Erythroblast (primary cell): Measurements from ENCODE around the gene SPDYC.

Source experiments
- DNase-seq, 2 experiments: peaks; one replicate each; lab custom pipeline; 2025; lab: John Stamatoyannopoulos, UW
- GATA1 ChIP-seq: IDR thresholded peaks from 2 replicates; pipeline ENCODE4 v1.6.1; 2011; ENCODE audit warnings: low read depth, mild to moderate bottlenecking, control low read depth, low read length, moderate library complexity
- POLR2A ChIP-seq: IDR thresholded peaks from 2 replicates; pipeline ENCODE4 v1.6.1; 2011; ENCODE audit warnings: mild to moderate bottlenecking, low read length

Gene SPDYC

DNA sequence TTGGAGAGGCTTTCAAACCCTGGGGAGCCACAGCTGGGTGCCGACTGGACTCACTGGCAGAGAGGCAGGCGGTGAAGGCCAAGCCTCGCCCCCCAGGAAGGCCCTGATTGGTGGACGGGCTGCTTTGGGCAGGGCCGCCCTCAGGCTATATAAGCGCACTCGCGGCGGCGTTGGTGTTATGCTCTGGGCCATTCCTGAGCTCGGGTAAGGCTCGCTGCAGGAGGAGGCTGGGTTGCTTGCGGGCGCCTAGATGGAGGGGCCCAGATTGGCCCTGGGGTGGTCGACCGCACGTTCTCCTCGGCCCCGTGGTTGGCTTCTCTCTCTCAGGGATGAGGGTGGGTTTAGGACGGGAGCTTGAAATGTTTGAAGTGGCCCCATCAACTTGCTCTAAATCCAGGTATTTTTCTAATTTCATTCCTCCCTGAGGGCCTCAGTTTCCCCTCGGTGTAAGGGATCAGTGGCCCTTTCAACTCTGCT, at the start of gene SPDYC:
Gene SPDYC (plus strand): TSS at position 176 of the 477 bp plus-strand sequence. CDS start 1,125 bp downstream, outside the sequence.
- TF ChIP-seq GATA1: no peak
- TF ChIP-seq POLR2A: no peak
- DNase-seq: peak in 1 of 2 experiments; percentile 28

DNA sequence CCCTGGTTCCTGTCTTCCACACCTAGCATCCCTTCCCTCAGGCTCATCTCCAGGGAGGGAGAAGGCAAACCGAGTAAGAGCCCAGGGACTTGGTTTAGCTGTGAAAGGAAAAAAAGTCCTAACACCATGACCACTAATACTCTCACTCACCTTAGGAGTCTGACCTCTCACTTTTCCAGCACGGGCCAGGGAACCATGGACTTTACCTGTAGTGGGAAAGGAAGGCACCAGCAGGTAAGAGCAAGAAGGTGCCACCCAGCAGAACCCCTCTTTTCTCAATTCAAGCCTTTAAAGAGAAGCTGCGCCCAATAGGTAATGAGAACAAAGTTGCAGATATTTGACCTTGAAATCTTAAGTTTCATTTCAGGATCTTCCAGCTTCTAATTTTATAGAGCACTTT, 49.2 kb upstream of the SPDYC start:
- no peak for DNase-seq
- TF ChIP-seq GATA1 (no peak), POLR2A (no peak)

GRCh38 chr11:65121447-65121864, 48.6 kb upstream of the SPDYC start:
- TF ChIP-seq GATA1 (no peak), POLR2A (no peak)
- DNase-seq: peak; percentile 84 to 88

DNA sequence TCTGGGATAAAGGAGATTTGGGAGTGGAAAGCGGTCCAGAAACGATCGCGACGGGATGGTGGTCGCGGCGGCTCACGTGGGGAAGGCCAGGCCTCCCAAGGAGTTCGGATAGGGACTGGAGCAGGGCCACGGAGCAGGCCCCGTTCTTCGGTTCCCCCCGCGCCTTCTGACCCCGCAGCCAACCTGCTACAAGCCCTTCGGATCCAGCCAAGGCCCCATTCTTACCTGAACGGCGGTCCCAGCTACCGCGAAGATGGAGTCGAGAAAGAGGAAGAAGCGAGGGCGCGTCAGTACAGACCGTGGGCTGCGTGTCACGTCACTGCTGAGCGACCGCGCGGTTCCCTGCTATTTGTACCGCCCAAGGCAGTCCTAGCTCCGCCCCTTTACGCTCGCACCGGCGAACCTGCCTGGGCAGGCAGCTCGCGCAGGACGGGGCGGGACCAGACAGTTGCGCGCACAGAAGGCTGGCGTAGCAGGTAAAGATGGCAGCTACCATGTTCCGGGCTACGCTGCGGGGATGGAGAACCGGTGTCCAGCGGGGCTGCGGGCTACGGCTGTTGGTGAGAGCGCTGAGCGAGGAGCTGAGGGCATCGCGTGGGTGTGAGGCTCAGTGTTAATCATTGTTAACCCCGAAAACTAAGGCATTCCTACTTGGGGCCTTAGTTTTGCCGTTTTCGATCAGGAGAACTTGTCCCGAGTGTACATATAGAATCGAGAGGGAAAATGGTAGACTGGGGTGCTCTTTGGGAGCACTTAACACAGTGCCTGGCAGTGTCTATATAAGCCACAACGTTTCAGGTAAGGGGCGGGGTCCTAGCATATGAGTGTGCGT, 48.0 kb upstream of the SPDYC start, which contains the start of the genes FAU and MRPL49:
Gene FAU (minus strand): TSS at position 270 of the 832 bp plus-strand sequence. CDS start 321 bp downstream, outside the sequence.
Gene MRPL49 (plus strand): TSS at position 457 of the 832 bp plus-strand sequence. CDS start 26 bp downstream, at position 483.
- TF ChIP-seq GATA1 (no peak), POLR2A (peak; percentile 99)

GRCh38 chr11:65124480-65125196, 45.4 kb upstream of the SPDYC start:
- TF ChIP-seq GATA1 (no peak), POLR2A (no peak)
- no peak for DNase-seq

More for the DNA sequence above, 48.0 kb upstream of the SPDYC start, which contains the start of the genes FAU and MRPL49:
- peak; percentile 99 for DNase-seq

GRCh38 chr11:65125197-65126056, 44.6 kb upstream of the SPDYC start:
- DNase-seq: no peak
- TF ChIP-seq POLR2A (no peak), GATA1 (no peak)

GRCh38 chr11:65126624-65127274, 43.3 kb upstream of the SPDYC start:
- no peak for DNase-seq
- TF ChIP-seq POLR2A (peak; percentile 35), GATA1 (no peak)

DNA sequence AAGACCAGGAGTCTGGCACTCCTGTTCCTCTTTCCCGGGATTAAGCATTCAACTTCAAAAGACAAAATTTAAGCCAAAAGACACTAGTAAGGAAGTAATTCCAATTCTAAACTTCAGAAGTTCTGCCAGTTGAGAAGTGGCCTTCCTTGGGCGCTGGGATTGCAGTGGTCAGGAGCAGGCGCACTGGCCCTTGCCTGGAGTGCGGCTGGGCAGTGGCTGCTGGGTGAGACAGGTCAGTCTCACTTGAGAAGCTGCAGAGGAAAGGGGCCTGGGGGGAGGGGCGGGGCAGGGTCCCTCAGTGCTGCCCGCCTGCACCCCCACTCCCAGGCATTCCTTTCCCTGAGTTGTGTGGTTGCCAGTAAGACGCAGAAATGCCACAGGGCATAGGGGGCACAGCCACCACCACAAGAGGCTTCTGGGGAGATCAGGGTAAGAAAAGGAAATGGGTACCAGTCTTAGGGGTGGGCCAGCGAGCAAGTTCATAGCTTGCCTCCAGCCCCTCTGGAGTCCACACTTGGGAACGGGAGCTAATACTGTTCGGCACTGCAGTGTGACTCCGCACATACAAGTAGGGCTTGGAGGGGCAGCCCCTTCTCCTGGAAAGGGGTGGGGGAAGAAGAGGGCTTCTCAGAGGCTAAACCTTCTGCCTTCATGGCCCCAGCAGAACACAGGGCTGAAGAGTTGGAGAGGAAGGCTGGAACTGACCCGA, 42.4 kb upstream of the SPDYC start:
- no peak for TF ChIP-seq GATA1
- no peak for TF ChIP-seq POLR2A
- DNase-seq: no peak

GRCh38 chr11:65128182-65129145, 41.6 kb upstream of the SPDYC start:
- DNase-seq: no peak
- TF ChIP-seq GATA1: no peak
- TF ChIP-seq POLR2A: peak; percentile 39

DNA sequence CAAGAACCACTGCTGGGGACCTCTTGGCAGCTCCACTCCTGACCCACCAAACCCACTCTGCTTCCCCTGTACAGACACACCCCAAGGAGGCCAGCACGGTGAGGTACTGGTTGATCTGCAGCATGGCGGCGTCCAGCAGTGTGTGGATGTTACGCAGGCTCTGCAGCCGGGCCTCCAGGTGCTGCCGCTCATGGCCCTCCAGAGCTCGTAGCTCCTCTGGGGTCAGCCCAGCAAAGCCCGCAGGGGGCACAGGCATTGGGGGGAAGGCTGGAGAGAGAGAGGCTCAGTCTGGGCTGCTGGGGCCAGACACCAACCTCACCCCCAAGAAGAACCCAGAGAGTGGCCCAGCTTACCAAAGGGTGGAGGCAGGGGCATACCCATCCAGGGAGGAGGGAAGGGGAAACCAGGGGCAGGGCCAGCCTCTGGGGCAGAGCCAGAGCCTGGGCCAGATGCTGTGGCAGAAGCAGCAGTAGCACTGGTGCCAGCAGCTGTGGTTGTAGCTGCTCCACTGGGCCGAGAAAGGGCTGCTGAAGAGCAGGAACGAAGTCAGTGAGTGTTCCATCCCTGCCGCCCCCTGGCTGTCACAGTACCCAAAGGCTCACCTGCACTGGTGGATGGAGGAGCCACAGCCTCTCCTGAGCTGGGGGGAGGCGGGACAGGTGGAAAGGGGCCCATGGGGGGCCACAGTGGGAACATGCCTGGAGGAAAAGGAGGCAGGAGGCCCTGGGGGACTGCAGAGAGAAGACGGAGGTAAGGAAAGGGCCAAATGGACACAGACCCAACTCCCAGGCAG, 40.2 kb upstream of the SPDYC start:
- TF ChIP-seq POLR2A (no peak), GATA1 (no peak)
- DNase-seq: no peak
